ENCODE data around the gene THAP5.

DNA sequence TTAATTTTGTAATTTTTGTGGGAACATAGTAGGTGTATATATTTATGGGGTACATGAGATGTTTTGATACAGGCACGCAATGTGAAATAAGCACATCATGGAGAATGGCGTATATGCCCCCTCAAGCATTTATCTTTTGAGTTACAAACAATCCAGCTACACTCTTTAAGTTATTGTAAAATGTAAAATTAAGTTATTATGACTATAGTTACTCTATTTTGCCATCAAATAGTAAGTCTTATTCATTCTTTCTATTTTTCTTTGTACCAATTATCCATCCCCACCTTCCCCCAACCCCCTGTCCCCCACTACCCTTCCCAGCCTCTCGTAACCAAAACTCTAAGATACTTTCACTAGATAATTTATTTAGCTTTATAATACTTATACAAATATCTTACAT is 35.8 kb downstream of the THAP5 start:
- no peak for TF ChIP-seq SMC3 (conservative IDR thresholded peaks at IDR 0.05; ENCODE audit: poor library complexity)
- TF ChIP-seq CTCF (IDR thresholded peaks at IDR 0.05; ENCODE audit: poor library complexity, severe bottlenecking) = no peak
- no peak for TF ChIP-seq POLR2AphosphoS5 (IDR thresholded peaks at IDR 0.05)

Data from neural cell (in vitro differentiated cells).